Karpas-422 (cell line): ENCODE measurements around the gene PSEN1. TPM values are rescaled to one million over a fixed set of nuclear protein-coding genes. Genes with fewer than 3 reads are reported as not detected.

Experiments
- DNase-seq: peaks from one replicate; pipeline ENCODE4 v3.0.0-alpha.2; 2015
- H2AFZ ChIP-seq: fragments of 200-600 bp; sonication (generic); 2 replicates; pipeline ENCODE4 v1.6.1; 2014; ENCODE audit warnings: antibody characterized with exemption, low read length, mixed read lengths
- H3K27ac ChIP-seq: fragments of 200-600 bp; sonication (generic); 2 replicates; pipeline ENCODE4 v1.5.1; 2014; ENCODE audit warnings: mild to moderate bottlenecking, low read length, moderate library complexity
- H3K27me3 ChIP-seq: fragments of 200-600 bp; sonication (generic); 2 replicates; pipeline ENCODE4 v1.6.1; 2014; ENCODE audit warnings: low read length, mixed read lengths
- H3K36me3 ChIP-seq: fragments of 200-600 bp; sonication (generic); 2 replicates; pipeline ENCODE4 v1.6.1; 2014; ENCODE audit warnings: low read length, mixed read lengths; ENCODE audit not compliant: insufficient read depth
- H3K4me1 ChIP-seq: fragments of 200-600 bp; sonication (generic); 2 replicates; pipeline ENCODE4 v1.6.1; 2014; ENCODE audit warnings: mild to moderate bottlenecking, low read length, mixed read lengths
- H3K4me2 ChIP-seq: fragments of 200-600 bp; sonication (generic); 2 replicates; pipeline ENCODE4 v1.6.1; 2014; ENCODE audit warnings: low read length, low read depth, mild to moderate bottlenecking; ENCODE audit not compliant: poor library complexity, severe bottlenecking
- H3K4me3 ChIP-seq: fragments of 200-600 bp; sonication (generic); 2 replicates; pipeline ENCODE4 v1.5.1; 2014; ENCODE audit warnings: mild to moderate bottlenecking, antibody characterized with exemption, low read length, mixed read lengths
- H3K79me2 ChIP-seq: fragments of 200-600 bp; sonication (generic); 2 replicates; pipeline ENCODE4 v1.6.1; 2014; ENCODE audit warnings: mild to moderate bottlenecking, low read length, mixed read lengths
- H3K9ac ChIP-seq: fragments of 200-600 bp; sonication (generic); 2 replicates; pipeline ENCODE4 v1.6.0; 2014; ENCODE audit warnings: low read length
- H3K9me2 ChIP-seq: fragments of 200-600 bp; sonication (generic), shearing (Covaris generic); replicated peaks from 2 replicates; pipeline ENCODE4 v1.6.0; 2014; ENCODE audit warnings: mild to moderate bottlenecking, low read length, moderate library complexity; ENCODE audit not compliant: insufficient read depth
- H3K9me3 ChIP-seq: fragments of 300-700, 200-600 bp; sonication (generic); 2 replicates; pipeline ENCODE4 v1.6.1; 2014; ENCODE audit warnings: low read length, mixed read lengths
- H4K20me1 ChIP-seq: fragments of 200-600 bp; sonication (generic); 2 replicates; pipeline ENCODE4 v1.6.1; 2014; ENCODE audit warnings: mild to moderate bottlenecking, antibody characterized with exemption, low read length, low read depth; ENCODE audit not compliant: insufficient read depth
- total RNA-seq: library from RNA; depleted of rRNA; stranded (reverse); fragments of >200 nt; shearing (Covaris generic); gene quantifications from 2 replicates; pipeline ENCODE4 v1.2.3, GENCODE V29; 2014; ENCODE audit warnings: low replicate concordance

PSEN1 gene
- total RNA-seq, 1 experiment from 2014 or later = 57.8 TPM

DNA sequence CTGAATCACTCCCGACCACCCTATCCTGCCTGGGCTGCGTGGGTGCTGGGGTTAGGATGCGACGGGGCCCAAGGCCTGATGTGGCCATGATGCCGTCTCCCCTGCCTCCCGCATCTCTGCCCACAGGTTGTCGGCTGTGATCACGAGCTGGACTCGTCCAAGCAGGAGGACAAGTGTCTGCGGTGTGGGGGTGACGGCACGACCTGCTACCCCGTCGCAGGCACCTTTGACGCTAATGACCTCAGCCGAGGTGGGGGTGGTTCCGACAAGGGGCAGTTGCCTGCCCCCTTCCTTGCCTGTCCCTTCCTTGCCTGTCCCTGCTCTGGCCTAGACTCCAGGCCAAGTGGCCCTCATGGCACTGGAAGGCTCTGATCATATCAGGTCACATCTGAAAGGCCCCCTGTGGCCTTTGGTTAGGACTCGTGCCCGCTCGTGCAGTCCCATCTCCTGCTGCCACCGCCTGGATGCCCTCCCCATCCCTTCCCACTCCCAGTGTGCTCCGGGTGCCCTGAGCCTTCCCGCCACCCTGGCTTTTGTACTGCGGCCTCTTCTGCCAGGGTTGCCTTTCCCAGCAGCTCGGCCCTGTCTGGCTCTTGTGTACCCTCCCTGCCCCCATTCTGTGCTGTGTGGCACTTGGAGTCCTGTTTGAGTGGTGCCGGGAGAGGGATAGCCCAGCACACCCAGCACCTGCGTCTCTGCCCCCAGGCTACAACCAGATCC, 114.6 kb downstream of the PSEN1 start:
- Histone ChIP-seq H3K27ac (no peak overlapping the region), H3K9me3 (no peaks in the 10 kb centered on the region), H2AFZ (no peak overlapping the region), H3K27me3 (no peaks in the 10 kb centered on the region), H3K9me2 (no peaks in the 10 kb centered on the region), H3K79me2 (no peaks in the 10 kb centered on the region), H3K4me2 (no peak overlapping the region), H3K36me3 (no peaks in the 10 kb centered on the region), H4K20me1 (0 out of 2 replicates have a peak, but pooled peaks cover 3% of the 10 kb centered on the region), H3K4me1 (peaks cover 43% of the 10 kb centered on the region), H3K9ac (no peak overlapping the region), H3K4me3 (no peak overlapping the region)
- no peak for DNase-seq

DNA sequence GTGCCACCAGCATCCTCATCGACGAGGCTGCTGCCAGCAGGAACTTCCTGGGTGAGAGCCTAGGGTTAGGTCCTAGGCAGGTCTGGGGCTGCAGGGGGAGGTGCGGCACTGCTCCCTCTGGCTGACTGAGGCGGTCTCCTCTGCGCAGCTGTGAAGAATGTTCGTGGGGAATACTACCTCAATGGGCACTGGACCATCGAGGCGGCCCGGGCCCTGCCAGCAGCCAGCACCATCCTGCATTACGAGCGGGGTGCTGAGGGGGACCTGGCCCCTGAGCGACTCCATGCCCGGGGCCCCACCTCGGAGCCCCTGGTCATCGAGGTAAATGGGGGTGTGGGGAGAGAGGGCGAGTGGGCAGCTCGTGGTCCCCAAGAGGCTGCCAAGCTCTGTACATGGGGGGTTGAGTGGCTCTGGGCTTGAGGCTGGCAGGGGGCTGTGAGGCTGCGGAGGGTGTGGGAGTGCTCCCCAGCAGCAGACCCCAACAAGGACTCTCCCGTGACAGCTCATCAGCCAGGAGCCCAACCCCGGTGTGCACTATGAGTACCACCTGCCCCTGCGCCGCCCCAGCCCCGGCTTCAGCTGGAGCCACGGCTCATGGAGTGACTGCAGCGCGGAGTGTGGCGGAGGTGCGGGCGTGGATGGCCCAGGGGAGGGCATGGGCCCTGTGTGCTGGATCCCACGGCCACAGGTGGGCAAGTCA, 115.4 kb downstream of the PSEN1 start:
- H3K79me2 ChIP-seq = no peaks in the 10 kb centered on the region
- no peaks in the 10 kb centered on the region for H3K36me3 ChIP-seq
- H3K27ac ChIP-seq = no peak overlapping the region
- H3K9ac ChIP-seq = no peak overlapping the region
- no peaks in the 10 kb centered on the region for H3K27me3 ChIP-seq
- no peaks in the 10 kb centered on the region for H3K9me2 ChIP-seq
- no peak overlapping the region for H2AFZ ChIP-seq
- no peak overlapping the region for H3K4me2 ChIP-seq
- H4K20me1 ChIP-seq = 0 out of 2 replicates have a peak, but pooled peaks cover 3% of the 10 kb centered on the region
- peaks cover 36% of the 10 kb centered on the region for H3K4me1 ChIP-seq
- no peaks in the 10 kb centered on the region for H3K9me3 ChIP-seq
- no peak overlapping the region for H3K4me3 ChIP-seq
- no peak for DNase-seq

GRCh38 chr14:73252491-73253322, 116.4 kb downstream of the PSEN1 start:
- Histone ChIP-seq H3K27me3 (no peaks in the 10 kb centered on the region), H3K27ac (no peak overlapping the region), H4K20me1 (0 out of 2 replicates have a peak, but pooled peaks cover 3% of the 10 kb centered on the region), H3K4me2 (no peak overlapping the region), H3K36me3 (no peaks in the 10 kb centered on the region), H3K9me2 (no peaks in the 10 kb centered on the region), H2AFZ (no peak overlapping the region), H3K9me3 (no peaks in the 10 kb centered on the region), H3K4me1 (peaks cover 33% of the 10 kb centered on the region), H3K79me2 (no peaks in the 10 kb centered on the region), H3K9ac (no peak overlapping the region), H3K4me3 (no peak overlapping the region)
- DNase-seq = no peak

DNA sequence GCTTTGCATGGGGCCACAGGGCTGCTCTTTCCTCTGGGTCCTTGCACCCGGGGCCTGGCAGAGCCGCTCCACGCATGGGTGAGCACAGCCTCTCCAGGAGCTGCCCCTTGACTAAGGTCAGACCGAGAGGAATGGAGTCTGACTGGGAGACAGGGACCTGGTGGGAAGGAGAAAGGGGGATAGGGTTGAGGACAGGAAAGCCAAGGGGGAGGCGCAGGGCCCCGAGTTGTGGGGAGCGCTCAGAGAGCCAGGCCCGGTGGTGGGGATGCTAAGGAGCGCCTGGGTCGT, 117.0 kb downstream of the PSEN1 start:
- no peak overlapping the region for H2AFZ ChIP-seq
- no peaks in the 10 kb centered on the region for H3K36me3 ChIP-seq
- H3K9me3 ChIP-seq = no peaks in the 10 kb centered on the region
- H3K27me3 ChIP-seq = no peaks in the 10 kb centered on the region
- H3K9ac ChIP-seq = no peak overlapping the region
- 0 out of 2 replicates have a peak, but pooled peaks cover 3% of the 10 kb centered on the region for H4K20me1 ChIP-seq
- no peak overlapping the region for H3K4me2 ChIP-seq
- no peaks in the 10 kb centered on the region for H3K79me2 ChIP-seq
- no peak overlapping the region for H3K27ac ChIP-seq
- no peak overlapping the region for H3K4me3 ChIP-seq
- DNase-seq = no peak
- peaks cover 33% of the 10 kb centered on the region for H3K4me1 ChIP-seq
- no peaks in the 10 kb centered on the region for H3K9me2 ChIP-seq

DNA sequence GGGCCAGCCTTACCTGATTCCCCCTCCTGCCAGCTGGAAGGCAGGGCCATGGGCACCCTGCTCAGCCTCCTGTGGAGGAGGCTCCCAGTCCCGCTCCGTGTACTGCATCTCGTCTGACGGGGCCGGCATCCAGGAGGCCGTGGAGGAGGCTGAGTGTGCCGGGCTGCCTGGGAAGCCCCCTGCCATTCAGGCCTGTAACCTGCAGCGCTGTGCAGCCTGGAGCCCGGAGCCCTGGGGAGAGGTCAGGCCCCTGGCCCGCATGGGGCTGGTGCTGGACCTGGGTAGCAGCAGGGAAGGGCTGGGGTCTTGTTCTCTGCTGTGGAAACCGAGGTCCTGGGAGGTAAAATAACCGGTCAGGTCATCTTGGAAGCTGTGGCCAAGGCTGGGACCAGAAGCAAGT, 117.4 kb downstream of the PSEN1 start:
- Histone ChIP-seq H2AFZ (no peak overlapping the region), H3K4me1 (peaks cover 33% of the 10 kb centered on the region), H3K27ac (no peak overlapping the region), H3K9me2 (no peaks in the 10 kb centered on the region), H3K4me3 (no peak overlapping the region), H3K36me3 (no peaks in the 10 kb centered on the region), H3K9me3 (no peaks in the 10 kb centered on the region), H4K20me1 (0 out of 2 replicates have a peak, but pooled peaks cover 4% of the 10 kb centered on the region), H3K79me2 (no peaks in the 10 kb centered on the region), H3K27me3 (no peaks in the 10 kb centered on the region), H3K4me2 (no peak overlapping the region), H3K9ac (no peak overlapping the region)
- no peak for DNase-seq

- Histone ChIP-seq H3K36me3 (no peaks in the 10 kb centered on the region), H3K9me3 (no peaks in the 10 kb centered on the region), H3K27me3 (no peaks in the 10 kb centered on the region), H3K27ac (no peak overlapping the region), H3K4me3 (no peak overlapping the region), H2AFZ (no peak overlapping the region), H3K79me2 (no peaks in the 10 kb centered on the region), H3K9me2 (no peaks in the 10 kb centered on the region), H3K4me2 (no peak overlapping the region), H3K4me1 (peaks cover 29% of the 10 kb centered on the region), H4K20me1 (peaks cover 12% of the 10 kb centered on the region), H3K9ac (no peak overlapping the region)
- no peak for DNase-seq
Measured at GRCh38 chr14:73254247-73255004, 118.1 kb downstream of the PSEN1 start.

- no peak overlapping the region for H3K4me2 ChIP-seq
- H3K9me3 ChIP-seq = no peaks in the 10 kb centered on the region
- no peaks in the 10 kb centered on the region; the same call in 1 of the 2 replicates for H3K36me3 ChIP-seq
- no peak overlapping the region for H2AFZ ChIP-seq
- H3K9me2 ChIP-seq = no peaks in the 10 kb centered on the region
- H3K4me1 ChIP-seq = peaks cover 23% of the 10 kb centered on the region
- H3K9ac ChIP-seq = no peak overlapping the region
- no peak overlapping the region for H3K4me3 ChIP-seq
- H3K27me3 ChIP-seq = no peaks in the 10 kb centered on the region
- peaks cover 17% of the 10 kb centered on the region for H4K20me1 ChIP-seq
- no peak for DNase-seq
- no peaks in the 10 kb centered on the region for H3K79me2 ChIP-seq
- no peak overlapping the region for H3K27ac ChIP-seq
Measured at GRCh38 chr14:73255005-73255400, 118.7 kb downstream of the PSEN1 start.
